Measurements from ENCODE around the gene PLXND1.

GRCh38 chr3:129597087-129597999 lies 9.1 kb downstream of the PLXND1 start:
- TF ChIP-seq GATA2 (IDR thresholded peaks at IDR 0.05; ENCODE audit: low read depth, low read length) = no peak
- TF ChIP-seq GATA3 (IDR thresholded peaks at IDR 0.05; ENCODE audit: low read depth, low read length) = no peak
